WTC11 (cell line): ENCODE data around the gene ITPR2. TPM values are rescaled to one million over a fixed set of nuclear protein-coding genes. Genes with fewer than 3 reads are reported as not detected.
A peak's percentile ranks its signal among the peaks of the same experiment; 100 is the strongest.

Source experiments
- ATAC-seq: fragments of 200-7000 bp; cut with Tn5 transposase; 2 replicates; pipeline ENCODE4 v1.10.0; 2021; ENCODE audit warnings: mild to moderate bottlenecking, moderate library complexity
- CTCF ChIA-PET: fragments of 300-600 bp; sonication (Branson Sonifier 250); formaldehyde crosslinking; loops from one replicate; lab custom pipeline; 2021; ENCODE audit warnings: antibody characterized with exemption; lab: Charles Lee
- POLR2A ChIA-PET: fragments of 350-600 bp; sonication (Branson Sonifier 250); formaldehyde crosslinking; loops from one replicate; lab custom pipeline; 2021; ENCODE audit warnings: antibody characterized with exemption; lab: Charles Lee
- DNase-seq: peaks from one replicate; pipeline ENCODE4 v3.0.0; 2021; ENCODE audit warnings: low spot score
- H3K27ac Mint-ChIP-seq: 2 replicates; pipeline ENCODE4 v1.8.0; 2021; ENCODE audit warnings: mixed read lengths
- H3K27me3 Mint-ChIP-seq: 2 replicates; pipeline ENCODE4 v1.8.0; 2021; ENCODE audit warnings: low read depth, mild to moderate bottlenecking, moderate library complexity, mixed read lengths
- H3K36me3 Mint-ChIP-seq: 2 replicates; pipeline ENCODE4 v1.8.0; 2021; ENCODE audit warnings: mixed read lengths
- H3K4me1 Mint-ChIP-seq: 2 replicates; pipeline ENCODE4 v1.8.0; 2022; ENCODE audit warnings: mixed read lengths
- H3K4me3 Mint-ChIP-seq: 2 replicates; pipeline ENCODE4 v1.8.0; 2021; ENCODE audit warnings: mild to moderate bottlenecking, moderate library complexity, mixed read lengths
- H3K9me3 Mint-ChIP-seq: 2 replicates; pipeline ENCODE4 v1.8.0; 2021; ENCODE audit warnings: mixed read lengths
- ATF6 ChIP-seq: sonication (generic); formaldehyde crosslinking; IDR thresholded peaks from 2 replicates; pipeline ENCODE4 v1.8.1; 2023; ENCODE audit warnings: mild to moderate bottlenecking, missing genetic modification reagents
- CBFB ChIP-seq: sonication (generic); formaldehyde crosslinking; IDR thresholded peaks from 2 replicates; pipeline ENCODE4 v1.8.1; 2022; ENCODE audit warnings: mild to moderate bottlenecking, low read depth, missing genetic modification reagents
- CDX4 ChIP-seq: fragments of 250-450 bp; sonication (Bioruptor Pico); IDR thresholded peaks from 2 replicates; pipeline ENCODE4 v1.9.0; 2021; ENCODE audit warnings: moderate library complexity, mild to moderate bottlenecking, inconsistent platforms, borderline replicate concordance
- CREB1 ChIP-seq: sonication (generic); formaldehyde crosslinking; IDR thresholded peaks from 2 replicates; pipeline ENCODE4 v1.8.0; 2023; ENCODE audit warnings: mild to moderate bottlenecking, missing genetic modification reagents
- ESRRA ChIP-seq: sonication (generic); formaldehyde crosslinking; IDR thresholded peaks from 2 replicates; pipeline ENCODE4 v1.8.1; 2022; ENCODE audit warnings: mild to moderate bottlenecking, missing genetic modification reagents, borderline replicate concordance
- FOXJ3 ChIP-seq: sonication (generic); formaldehyde crosslinking; IDR thresholded peaks from 2 replicates; pipeline ENCODE4 v1.9.0; 2021; ENCODE audit warnings: missing genetic modification reagents, mild to moderate bottlenecking, borderline replicate concordance
- FOXK1 ChIP-seq: sonication (generic); formaldehyde crosslinking; IDR thresholded peaks from 2 replicates; pipeline ENCODE4 v1.8.0; 2022; ENCODE audit warnings: mild to moderate bottlenecking, moderate library complexity, missing genetic modification reagents
- FOXP1 ChIP-seq: sonication (generic); formaldehyde crosslinking; IDR thresholded peaks from 2 replicates; pipeline ENCODE4 v1.8.0; 2022; ENCODE audit warnings: missing genetic modification reagents, mild to moderate bottlenecking, moderate library complexity, borderline replicate concordance
- GRHL2 ChIP-seq: fragments of 250-450 bp; sonication (Bioruptor Pico); IDR thresholded peaks from 2 replicates; pipeline ENCODE4 v1.8.0; 2022; ENCODE audit warnings: mild to moderate bottlenecking, moderate library complexity; ENCODE audit not compliant: insufficient replicate concordance, severe bottlenecking
- GTF2I ChIP-seq: fragments of 250-450 bp; sonication (Bioruptor Pico); conservative IDR thresholded peaks from 2 replicates; pipeline ENCODE4 v1.4.0; 2021; ENCODE audit warnings: mild to moderate bottlenecking
- HMGXB4 ChIP-seq: sonication (generic); formaldehyde crosslinking; IDR thresholded peaks from 2 replicates; pipeline ENCODE4 v1.8.1; 2023; ENCODE audit warnings: mild to moderate bottlenecking, moderate library complexity, missing genetic modification reagents
- IRF2 ChIP-seq: sonication (generic); formaldehyde crosslinking; IDR thresholded peaks from 2 replicates; pipeline ENCODE4 v1.8.0; 2022; ENCODE audit warnings: low read depth, missing genetic modification reagents, borderline replicate concordance
- MXD4 ChIP-seq: fragments of 250-450 bp; sonication (Bioruptor Pico); IDR thresholded peaks from 2 replicates; pipeline ENCODE4 v1.8.0; 2021; ENCODE audit warnings: mild to moderate bottlenecking, moderate library complexity, borderline replicate concordance
- NFE2L1 ChIP-seq: sonication (generic); formaldehyde crosslinking; IDR thresholded peaks from 2 replicates; pipeline ENCODE4 v1.8.1; 2023; ENCODE audit warnings: missing genetic modification reagents
- NR2C2 ChIP-seq: sonication (generic); formaldehyde crosslinking; IDR thresholded peaks from 2 replicates; pipeline ENCODE4 v1.8.0; 2022; ENCODE audit warnings: mild to moderate bottlenecking, missing genetic modification reagents
- OVOL2 ChIP-seq: fragments of 250-450 bp; sonication (Bioruptor Pico); IDR thresholded peaks from 2 replicates; pipeline ENCODE4 v1.9.0; 2021; ENCODE audit warnings: mild to moderate bottlenecking, borderline replicate concordance
- USF1 ChIP-seq: sonication (generic); formaldehyde crosslinking; IDR thresholded peaks from 2 replicates; pipeline ENCODE4 v1.8.0; 2022; ENCODE audit warnings: mild to moderate bottlenecking, missing genetic modification reagents
- ZMAT4 ChIP-seq: fragments of 250-450 bp; sonication (Bioruptor Pico); IDR thresholded peaks from 2 replicates; pipeline ENCODE4 v1.9.0; 2021; ENCODE audit warnings: mild to moderate bottlenecking
- ZNF219 ChIP-seq: sonication (generic); formaldehyde crosslinking; IDR thresholded peaks from 2 replicates; pipeline ENCODE4 v1.8.0; 2023; ENCODE audit warnings: missing genetic modification reagents, mild to moderate bottlenecking, borderline replicate concordance
- ZNF232 ChIP-seq: sonication (generic); formaldehyde crosslinking; IDR thresholded peaks from 2 replicates; pipeline ENCODE4 v1.8.0; 2022; ENCODE audit warnings: mild to moderate bottlenecking, missing genetic modification reagents
- total RNA-seq: library from RNA; stranded (reverse); gene quantifications from 3 replicates; pipeline ENCODE4 v1.2.3, GENCODE V29; 2021
- TF ChIP-seq, protein P1 (sequence below): sonication (generic); formaldehyde crosslinking; IDR thresholded peaks from 2 replicates; pipeline ENCODE4 v1.8.1; 2022; ENCODE audit warnings: low read depth, mild to moderate bottlenecking, moderate library complexity, missing genetic modification reagents, borderline replicate concordance
- TF ChIP-seq, protein P2 (sequence below): sonication (generic); formaldehyde crosslinking; IDR thresholded peaks from 2 replicates; pipeline ENCODE4 v1.8.1; 2022; ENCODE audit warnings: low read depth, missing genetic modification reagents, borderline replicate concordance
- TF ChIP-seq, protein P3 (sequence below): sonication (generic); formaldehyde crosslinking; conservative IDR thresholded peaks from 2 replicates; pipeline ENCODE4 v1.8.1; 2022; ENCODE audit warnings: mild to moderate bottlenecking, missing genetic modification reagents

The ITPR2 gene
- total RNA-seq, 1 experiment from 2014 or later, result 50.7 TPM

DNA sequence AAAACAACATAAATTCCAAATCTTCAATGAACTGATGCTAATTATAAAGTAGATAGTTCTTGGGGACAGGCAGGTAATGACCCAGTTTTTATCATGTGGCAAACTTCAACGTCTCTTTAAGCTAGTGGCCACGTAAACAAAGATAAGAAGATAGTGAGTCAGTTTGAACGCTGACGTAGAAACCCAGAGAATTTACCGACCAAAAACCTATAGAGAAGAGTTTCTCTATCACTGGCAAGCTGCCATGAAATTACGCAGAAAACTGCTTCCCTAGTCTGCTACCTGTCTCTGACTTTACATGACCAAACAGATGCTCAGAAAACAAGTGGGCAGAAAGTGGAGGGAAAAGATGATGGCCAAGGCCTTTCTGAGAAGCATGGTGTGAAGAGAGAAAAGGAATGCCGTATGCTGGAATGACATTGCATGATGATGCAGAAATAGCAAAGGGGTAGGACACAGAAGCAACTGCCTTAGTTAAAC is 136.3 kb downstream of the ITPR2 start:
- peak overlapping the region; percentile 31; the same call in 1 of the 2 replicates for H3K27ac Mint-ChIP-seq
- ATAC-seq, result no peak

DNA sequence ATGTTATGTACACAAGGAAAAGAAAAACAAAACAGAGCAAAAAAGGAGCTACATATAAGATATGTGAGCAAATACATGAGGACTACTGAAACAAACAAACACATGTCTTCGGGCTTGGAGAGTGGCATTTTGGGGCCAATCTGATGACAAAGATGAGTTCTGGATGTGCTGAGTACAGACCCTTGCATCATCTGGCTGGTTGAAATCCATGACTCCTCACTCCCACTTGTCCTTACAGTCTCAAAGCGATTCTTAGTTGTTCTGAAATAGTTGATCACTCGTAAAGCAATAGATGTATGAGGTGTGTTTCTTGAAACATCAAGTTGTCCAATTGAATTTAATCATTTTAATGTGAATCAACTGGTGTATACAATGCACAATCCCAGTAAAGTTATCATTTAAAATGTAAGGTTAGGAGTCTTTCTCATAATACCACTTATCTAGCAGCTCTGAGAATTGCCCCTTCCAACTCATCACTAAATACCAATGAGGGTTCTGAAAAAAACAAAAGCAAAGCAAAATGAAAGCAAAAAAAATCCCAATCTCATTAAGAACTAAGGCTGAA is 136.9 kb downstream of the ITPR2 start:
- H3K4me3 Mint-ChIP-seq, result no peak overlapping the region
- CTCF ChIA-PET, result no interaction called here

More for the DNA sequence above, 136.3 kb downstream of the ITPR2 start:
- Mint-ChIP-seq H3K27me3 (no peaks in the 10 kb centered on the region), H3K9me3 (peaks cover 9% of the 10 kb centered on the region), H3K4me3 (no peak overlapping the region), H3K4me1 (peaks cover 29% of the 10 kb centered on the region), H3K36me3 (peaks cover 48% of the 10 kb centered on the region)
- no peak for DNase-seq
- TF ChIP-seq FOXJ3 (CRISPR knock-in tag) (no peak), HMGXB4 (CRISPR knock-in tag) (no peak), ATF6 (CRISPR knock-in tag) (no peak), CREB1 (no peak), IRF2 (no peak), ZNF232 (CRISPR knock-in tag) (no peak), MXD4 (CRISPR knock-in tag) (no peak), NR2C2 (CRISPR knock-in tag) (no peak)
- TF ChIP-seq, protein P1, sequence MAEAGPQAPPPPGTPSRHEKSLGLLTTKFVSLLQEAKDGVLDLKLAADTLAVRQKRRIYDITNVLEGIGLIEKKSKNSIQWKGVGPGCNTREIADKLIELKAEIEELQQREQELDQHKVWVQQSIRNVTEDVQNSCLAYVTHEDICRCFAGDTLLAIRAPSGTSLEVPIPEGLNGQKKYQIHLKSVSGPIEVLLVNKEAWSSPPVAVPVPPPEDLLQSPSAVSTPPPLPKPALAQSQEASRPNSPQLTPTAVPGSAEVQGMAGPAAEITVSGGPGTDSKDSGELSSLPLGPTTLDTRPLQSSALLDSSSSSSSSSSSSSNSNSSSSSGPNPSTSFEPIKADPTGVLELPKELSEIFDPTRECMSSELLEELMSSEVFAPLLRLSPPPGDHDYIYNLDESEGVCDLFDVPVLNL (CRISPR knock-in tag), result no peak
- CTCF ChIA-PET, result no interaction called here
- POLR2A ChIA-PET, result no interaction called here

GRCh38 chr12:26694402-26694801 is 138.6 kb downstream of the ITPR2 start:
- ATAC-seq (no peak), DNase-seq (no peak)
- peaks cover 37% of the 10 kb centered on the region for H3K4me1 Mint-ChIP-seq
- ChIA-PET POLR2A (no interaction called here), CTCF (no interaction called here)
- H3K4me3 Mint-ChIP-seq, result no peak overlapping the region
- H3K36me3 Mint-ChIP-seq, result peaks cover 49% of the 10 kb centered on the region
- 0 out of 2 replicates have a peak overlapping the region, but pooled peaks have one; percentile 12 for H3K27ac Mint-ChIP-seq
- H3K27me3 Mint-ChIP-seq, result no peaks in the 10 kb centered on the region
- peaks cover 9% of the 10 kb centered on the region for H3K9me3 Mint-ChIP-seq
- TF ChIP-seq ZMAT4 (CRISPR knock-in tag) (no peak), CREB1 (no peak), CDX4 (CRISPR knock-in tag) (no peak), FOXP1 (CRISPR knock-in tag) (no peak), FOXK1 (CRISPR knock-in tag) (no peak), OVOL2 (CRISPR knock-in tag) (no peak), GRHL2 (CRISPR knock-in tag) (no peak), ZNF219 (CRISPR knock-in tag) (no peak), ESRRA (CRISPR knock-in tag) (no peak), GTF2I (CRISPR knock-in tag) (no peak), MXD4 (CRISPR knock-in tag) (no peak)
- TF ChIP-seq, protein P2, sequence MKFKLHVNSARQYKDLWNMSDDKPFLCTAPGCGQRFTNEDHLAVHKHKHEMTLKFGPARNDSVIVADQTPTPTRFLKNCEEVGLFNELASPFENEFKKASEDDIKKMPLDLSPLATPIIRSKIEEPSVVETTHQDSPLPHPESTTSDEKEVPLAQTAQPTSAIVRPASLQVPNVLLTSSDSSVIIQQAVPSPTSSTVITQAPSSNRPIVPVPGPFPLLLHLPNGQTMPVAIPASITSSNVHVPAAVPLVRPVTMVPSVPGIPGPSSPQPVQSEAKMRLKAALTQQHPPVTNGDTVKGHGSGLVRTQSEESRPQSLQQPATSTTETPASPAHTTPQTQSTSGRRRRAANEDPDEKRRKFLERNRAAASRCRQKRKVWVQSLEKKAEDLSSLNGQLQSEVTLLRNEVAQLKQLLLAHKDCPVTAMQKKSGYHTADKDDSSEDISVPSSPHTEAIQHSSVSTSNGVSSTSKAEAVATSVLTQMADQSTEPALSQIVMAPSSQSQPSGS (CRISPR knock-in tag), result no peak
- TF ChIP-seq, protein P3, sequence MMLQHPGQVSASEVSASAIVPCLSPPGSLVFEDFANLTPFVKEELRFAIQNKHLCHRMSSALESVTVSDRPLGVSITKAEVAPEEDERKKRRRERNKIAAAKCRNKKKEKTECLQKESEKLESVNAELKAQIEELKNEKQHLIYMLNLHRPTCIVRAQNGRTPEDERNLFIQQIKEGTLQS (CRISPR knock-in tag), result no peak

More for the DNA sequence above, 136.9 kb downstream of the ITPR2 start:
- POLR2A ChIA-PET, result no interaction called here
- Mint-ChIP-seq H3K9me3 (peaks cover 9% of the 10 kb centered on the region), H3K27ac (no peak overlapping the region), H3K27me3 (no peaks in the 10 kb centered on the region), H3K4me1 (peaks cover 32% of the 10 kb centered on the region), H3K36me3 (peaks cover 48% of the 10 kb centered on the region)
- TF ChIP-seq OVOL2 (CRISPR knock-in tag), result no peak
- TF ChIP-seq FOXP1 (CRISPR knock-in tag), result no peak
- no peak for TF ChIP-seq USF1 (CRISPR knock-in tag)
- TF ChIP-seq NFE2L1 (CRISPR knock-in tag), result no peak
- TF ChIP-seq CBFB (CRISPR knock-in tag), result no peak
- ATAC-seq (no peak), DNase-seq (no peak)
